Stimulated activated CD4-positive, alpha-beta T cell treated with anti-CD3 and anti-CD28 coated beads, Interleukin-2, amount 100 ng/mL, for 24 hours (primary cell): ENCODE results near the gene TMC1.
"Not testable (repeated sequence)": the region's sequence is repeated elsewhere in the genome, so short reads cannot be mapped to it uniquely, and the experiment has no call there.

ENCODE experiments used
- DNase-seq, 2 donors: peaks; one replicate each; pipeline ENCODE4 v3.0.0-alpha.2; 2020

Gene TMC1

GRCh38 chr9:72526901-72527800 lies 5.7 kb downstream of the TMC1 start:
- peak; percentile 72 to 79 for DNase-seq

GRCh38 chr9:72527801-72528195 lies 6.4 kb downstream of the TMC1 start:
- no peak for DNase-seq

GRCh38 chr9:72529531-72529930 lies 8.1 kb downstream of the TMC1 start:
- no peak for DNase-seq

GRCh38 chr9:72533322-72533721 lies 11.9 kb downstream of the TMC1 start:
- no peak for DNase-seq

- DNase-seq: no peak
Measured at GRCh38 chr9:72534931-72535330, 13.5 kb downstream of the TMC1 start.

GRCh38 chr9:72537011-72537545 lies 15.7 kb downstream of the TMC1 start:
- DNase-seq: no peak

DNA sequence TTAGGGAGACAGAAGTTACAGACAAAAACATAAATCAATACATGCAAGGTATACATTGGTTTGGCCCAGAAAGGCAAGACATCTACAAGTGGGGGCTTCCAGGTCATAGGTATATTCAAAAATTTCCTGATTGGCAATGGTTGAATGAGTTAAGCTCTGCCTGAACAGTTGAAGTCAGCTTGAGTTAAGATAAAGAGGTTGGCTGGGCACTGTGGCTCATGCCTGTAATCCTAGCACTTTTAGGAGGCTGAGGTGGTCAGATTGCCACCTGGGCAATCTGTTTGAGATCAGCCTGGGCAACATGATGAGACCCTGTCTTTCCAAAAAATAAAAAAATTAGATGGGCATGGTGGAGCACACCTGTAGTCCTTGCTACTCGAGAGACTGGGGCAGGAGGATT lies 16.3 kb downstream of the TMC1 start:
- no peak for DNase-seq

DNA sequence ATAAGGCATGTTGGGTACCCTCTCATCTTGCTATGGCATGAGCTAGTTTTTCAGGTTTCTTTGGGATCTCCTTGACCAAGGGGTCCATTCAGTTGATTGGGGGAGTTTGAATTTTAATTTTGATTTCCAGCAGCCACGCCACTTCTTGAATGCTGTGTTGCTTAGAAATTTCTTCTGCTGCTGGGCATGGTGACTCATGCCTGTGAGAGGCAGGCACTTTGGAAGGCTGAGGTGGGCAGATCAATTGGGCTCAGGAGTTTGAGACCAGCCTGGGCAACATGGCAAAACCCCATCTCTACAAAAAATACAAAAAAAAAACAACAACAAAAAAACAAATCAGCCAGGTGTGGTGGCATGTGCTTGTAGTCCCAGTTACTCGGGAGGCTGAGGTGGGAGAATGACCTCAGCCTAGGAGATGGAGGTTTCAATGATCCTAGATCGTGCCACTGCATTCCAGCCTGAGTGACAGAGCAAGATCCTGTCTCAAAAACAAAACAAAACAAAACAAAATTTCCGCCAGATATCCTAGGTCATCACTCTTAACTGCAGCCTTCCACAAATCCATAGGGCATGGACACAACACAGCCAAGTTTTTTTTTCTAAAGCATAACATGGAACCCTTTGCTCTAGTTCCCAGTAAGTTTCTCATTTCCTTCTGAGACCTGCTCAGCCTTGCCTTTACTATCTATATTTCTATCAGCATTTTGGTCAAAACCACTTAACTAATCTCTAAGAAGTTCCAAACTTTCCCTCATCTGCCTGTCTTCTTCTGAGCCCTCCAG lies 17.7 kb downstream of the TMC1 start:
- no peak for DNase-seq

GRCh38 chr9:72539824-72540347 lies 18.5 kb downstream of the TMC1 start:
- DNase-seq: no peak

- no peak for DNase-seq
Measured at GRCh38 chr9:72540348-72540873, 19.0 kb downstream of the TMC1 start.

GRCh38 chr9:72542537-72542833 lies 21.1 kb downstream of the TMC1 start:
- not testable (repeated sequence) for DNase-seq

GRCh38 chr9:72542917-72543316 lies 21.5 kb downstream of the TMC1 start:
- no peak for DNase-seq

GRCh38 chr9:72551306-72551705 lies 29.9 kb downstream of the TMC1 start:
- no peak for DNase-seq

GRCh38 chr9:72552356-72552755 lies 30.9 kb downstream of the TMC1 start:
- no peak for DNase-seq

GRCh38 chr9:72554221-72554641 lies 32.8 kb downstream of the TMC1 start:
- no peak for DNase-seq

DNA sequence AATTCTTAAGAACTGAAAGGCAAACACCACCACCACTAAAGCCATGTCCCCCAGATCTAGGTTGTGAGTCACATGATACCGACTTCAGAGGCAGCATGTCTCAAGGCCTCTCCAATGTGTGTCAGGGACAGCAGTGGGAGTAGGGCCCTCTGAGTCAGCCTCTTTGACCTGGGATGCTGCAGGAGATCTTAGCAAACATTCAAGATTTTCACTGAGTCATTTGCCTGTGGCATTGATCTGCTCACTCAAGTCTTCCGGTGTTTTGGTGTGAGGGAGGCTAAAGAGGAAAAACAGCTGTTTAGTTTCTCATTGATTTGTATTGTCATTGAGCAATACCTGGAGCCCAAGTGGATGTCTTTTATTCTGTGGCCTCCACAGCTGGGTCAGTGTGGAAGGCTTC lies 36.1 kb downstream of the TMC1 start:
- DNase-seq: peak; percentile 31 to 68

DNA sequence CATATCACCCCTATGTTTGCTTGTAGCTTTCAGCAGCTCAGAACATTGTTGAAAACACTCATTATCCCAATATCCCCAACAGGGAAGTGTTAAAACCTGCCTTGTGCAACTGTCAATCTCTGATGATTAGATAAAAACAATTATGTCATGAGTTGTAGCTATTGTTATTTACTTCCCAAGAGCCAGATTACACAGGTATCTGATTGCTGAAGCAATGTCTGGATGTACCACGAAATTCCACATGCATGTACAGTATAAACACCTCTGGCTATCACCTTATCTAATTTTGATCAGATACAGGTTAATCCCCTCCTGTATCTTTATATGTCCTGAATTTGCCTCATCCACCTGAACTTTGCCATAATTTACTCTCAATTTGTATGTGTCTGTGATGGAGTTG lies 38.7 kb downstream of the TMC1 start:
- no peak for DNase-seq

DNA sequence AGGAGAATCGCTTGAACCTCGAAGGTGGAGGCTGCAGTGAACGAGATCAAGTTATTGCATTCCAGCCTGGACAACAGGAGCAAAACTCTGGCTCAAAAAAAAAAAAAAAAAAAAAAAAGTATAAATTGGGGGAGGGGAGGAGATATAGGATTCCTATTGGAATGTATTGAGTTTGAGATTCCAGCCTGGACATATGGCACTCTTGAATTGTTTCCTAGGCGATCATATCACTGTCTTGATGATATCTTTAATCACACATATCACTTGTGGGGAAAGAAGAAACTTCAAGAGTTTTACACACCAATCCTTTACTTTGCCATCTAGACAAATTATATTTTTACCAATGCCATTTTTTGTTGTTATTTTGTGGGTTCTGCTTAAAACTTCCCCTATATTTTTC lies 42.4 kb downstream of the TMC1 start:
- no peak for DNase-seq

DNA sequence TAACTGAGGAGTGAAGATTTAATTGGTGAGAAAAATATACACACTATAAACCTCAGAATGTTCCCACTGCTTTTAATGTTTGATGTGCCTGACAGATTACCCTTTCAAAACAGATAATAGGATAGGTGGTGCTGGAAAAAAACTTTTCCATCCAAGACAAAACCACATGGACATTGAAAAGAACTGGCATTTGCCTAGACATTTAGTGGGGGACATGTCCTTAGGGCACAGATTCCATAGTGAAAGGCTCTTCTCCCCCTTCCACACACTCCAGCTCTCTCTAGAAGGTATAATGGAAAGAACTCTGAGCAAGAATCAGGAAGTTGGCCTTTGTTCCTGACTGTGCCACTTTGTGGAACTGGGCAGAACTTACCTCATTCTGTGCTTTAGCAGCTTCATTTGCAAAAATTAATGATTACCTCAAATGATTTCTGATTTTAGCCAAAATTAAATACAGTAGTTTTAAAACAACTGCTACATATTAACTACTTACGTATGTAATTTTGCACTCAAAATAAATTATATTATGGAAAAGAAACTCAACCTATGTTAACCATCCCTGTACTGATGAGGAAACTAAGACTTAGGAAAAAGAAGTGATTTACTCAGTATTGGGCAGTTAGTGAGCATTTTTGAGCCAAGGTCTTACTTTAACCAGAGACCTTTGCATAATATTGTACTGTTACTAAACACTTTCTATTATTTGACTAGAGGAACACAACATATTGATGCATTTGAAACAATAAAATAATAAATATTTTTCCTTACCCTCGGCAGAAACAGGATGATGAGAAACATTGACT lies 43.3 kb downstream of the TMC1 start:
- DNase-seq: no peak

GRCh38 chr9:72565535-72565934 lies 44.1 kb downstream of the TMC1 start:
- no peak for DNase-seq

DNA sequence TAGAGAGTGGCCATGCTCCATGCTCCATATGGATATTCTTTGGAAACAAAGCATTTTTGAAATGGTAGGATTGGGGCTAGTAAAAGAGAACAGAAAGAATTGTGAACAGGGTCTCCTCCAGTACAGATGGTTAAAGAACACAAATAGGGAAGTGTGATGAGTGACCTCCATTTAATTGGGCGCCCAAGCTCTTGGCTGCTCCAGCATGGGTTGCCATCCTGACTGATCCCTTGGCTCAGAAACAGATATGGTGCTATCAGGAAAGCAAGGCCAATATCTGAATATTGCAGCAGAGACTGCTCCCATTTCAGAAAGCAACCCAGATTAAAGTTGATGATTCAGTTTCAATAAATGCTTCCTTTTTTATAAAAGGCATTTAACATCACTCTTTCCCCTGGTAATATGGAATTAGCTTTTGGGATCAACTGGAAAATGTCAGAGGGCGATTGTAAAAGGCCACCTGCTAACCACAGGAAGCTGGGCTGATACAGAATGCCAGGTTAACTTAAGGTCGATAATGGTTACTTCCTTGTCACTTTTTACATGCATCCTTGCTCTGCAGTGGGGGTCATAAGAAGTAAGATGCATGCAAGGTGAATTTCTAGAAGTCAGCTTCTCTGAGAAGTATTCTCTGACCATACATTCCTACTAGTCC lies 52.9 kb downstream of the TMC1 start:
- DNase-seq: no peak

DNA sequence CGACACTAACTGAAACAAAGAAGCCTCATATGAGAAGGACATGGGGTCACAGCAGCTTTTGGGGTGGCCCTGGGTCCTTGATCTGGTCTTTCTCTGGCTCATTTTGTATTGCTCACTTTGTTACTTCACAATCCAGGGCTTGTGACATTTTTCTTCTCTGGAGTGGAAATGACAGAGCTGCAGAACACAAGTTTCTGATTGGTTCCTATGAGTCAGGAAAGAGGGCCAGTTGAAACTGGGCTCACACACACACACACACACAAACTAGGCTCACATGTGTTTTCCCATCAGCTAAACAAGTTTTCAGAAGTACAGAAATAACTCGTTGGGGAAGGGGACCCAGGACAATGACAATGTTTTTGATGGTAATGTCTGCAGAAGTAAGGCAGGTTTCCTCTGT lies 54.3 kb downstream of the TMC1 start:
- no peak for DNase-seq
